Measurements from ENCODE around the gene NUP133.

DNA sequence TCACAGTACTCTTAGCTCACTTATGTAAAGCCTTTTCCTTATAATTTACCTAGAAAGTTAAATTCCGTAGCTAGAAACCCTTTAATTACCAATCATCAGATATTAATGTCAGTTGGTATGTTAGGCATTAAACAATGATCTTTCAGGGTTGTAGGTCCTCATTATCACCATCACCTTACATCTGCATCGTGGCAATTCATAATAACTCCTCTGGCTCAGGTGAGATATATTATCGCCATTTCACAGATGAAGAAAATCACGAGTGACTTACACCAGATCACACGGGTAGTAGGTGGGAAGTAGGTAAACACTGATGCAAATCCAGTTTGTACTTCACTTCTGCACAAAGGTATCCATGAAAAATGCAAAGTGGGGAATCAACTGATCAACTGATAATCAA lies 639 bp downstream of the NUP133 start:
- no peak for TF ChIP-seq POLR2A (IDR thresholded peaks at IDR 0.05; ENCODE audit: low read length)
- TF ChIP-seq GATA1 (IDR thresholded peaks at IDR 0.05; ENCODE audit: low read depth, low read length), result no peak
